ENCODE measurements around the gene STK31.
"Not testable (repeated sequence)": the region's sequence is repeated elsewhere in the genome, so short reads cannot be mapped to it uniquely, and the experiment has no call there.

The STK31 gene

GRCh38 chr7:23713285-23714149 lies 3.5 kb downstream of the STK31 start:
- no peak for DNase-seq (ENCODE audit: low read depth)

- DNase-seq (ENCODE audit: low read depth) = no peak
Observed at GRCh38 chr7:23714150-23714464, 4.1 kb downstream of the STK31 start.

- no peak for DNase-seq (ENCODE audit: low read depth)
Observed at GRCh38 chr7:23714579-23714978, 4.6 kb downstream of the STK31 start.

- no peak for DNase-seq (ENCODE audit: low read depth)
Observed at GRCh38 chr7:23715099-23715498, 5.1 kb downstream of the STK31 start.

GRCh38 chr7:23717788-23718187 lies 7.8 kb downstream of the STK31 start:
- DNase-seq (ENCODE audit: low read depth) = no peak

GRCh38 chr7:23721456-23721855 lies 11.4 kb downstream of the STK31 start:
- DNase-seq (ENCODE audit: low read depth) = no peak

- DNase-seq (ENCODE audit: low read depth) = not testable (repeated sequence)
Observed at GRCh38 chr7:23722587-23723216, 12.7 kb downstream of the STK31 start.

- not testable (repeated sequence) for DNase-seq (ENCODE audit: low read depth)
Observed at GRCh38 chr7:23724113-23724512, 14.1 kb downstream of the STK31 start.

- no peak for DNase-seq (ENCODE audit: low read depth)
Observed at GRCh38 chr7:23742051-23742450, 32.0 kb downstream of the STK31 start.

GRCh38 chr7:23743226-23743625 lies 33.2 kb downstream of the STK31 start:
- no peak for DNase-seq (ENCODE audit: low read depth)

GRCh38 chr7:23746629-23747028 lies 36.6 kb downstream of the STK31 start:
- no peak for DNase-seq (ENCODE audit: low read depth)

GRCh38 chr7:23751852-23752251 lies 41.8 kb downstream of the STK31 start:
- no peak for DNase-seq (ENCODE audit: low read depth)

GRCh38 chr7:23758839-23759238 lies 48.8 kb downstream of the STK31 start:
- DNase-seq (ENCODE audit: low read depth) = not testable (repeated sequence)

GRCh38 chr7:23759671-23760391 lies 49.8 kb downstream of the STK31 start:
- DNase-seq (ENCODE audit: low read depth) = no peak

GRCh38 chr7:23765943-23766342 lies 55.9 kb downstream of the STK31 start:
- DNase-seq (ENCODE audit: low read depth) = no peak

- no peak for DNase-seq (ENCODE audit: low read depth)
Observed at GRCh38 chr7:23767514-23767913, 57.5 kb downstream of the STK31 start.

- DNase-seq (ENCODE audit: low read depth) = no peak
Observed at GRCh38 chr7:23768022-23768421, 58.0 kb downstream of the STK31 start.

GRCh38 chr7:23779185-23779800 lies 69.3 kb downstream of the STK31 start:
- DNase-seq (ENCODE audit: low read depth) = not testable (repeated sequence)

GRCh38 chr7:23783115-23783514 lies 73.1 kb downstream of the STK31 start:
- DNase-seq (ENCODE audit: low read depth) = no peak

- DNase-seq (ENCODE audit: low read depth) = no peak
Observed at GRCh38 chr7:23787272-23787671, 77.3 kb downstream of the STK31 start.

GRCh38 chr7:23788843-23789242 lies 78.8 kb downstream of the STK31 start:
- DNase-seq (ENCODE audit: low read depth) = no peak

GRCh38 chr7:23791721-23792120 lies 81.7 kb downstream of the STK31 start:
- no peak for DNase-seq (ENCODE audit: low read depth)

Data from stimulated activated CD8-positive, alpha-beta memory T cell treated with anti-CD3 and anti-CD28 coated beads, Interleukin-15, amount 100 ng/mL, for 1 hour (primary cell).